Left lung (tissue), 10 donors: ENCODE data around the gene ANO2. TPM values are rescaled to one million over a fixed set of nuclear protein-coding genes. Genes with fewer than 3 reads are reported as not detected.

Source experiments
- ATAC-seq: fragments of 200-7000 bp; cut with Tn5 transposase; one replicate; pipeline ENCODE4 v1.9.1; 2020; ENCODE audit warnings: moderate library complexity
- DNase-seq, 4 donors: peaks; one replicate each; pipeline ENCODE4 v3.0.0-alpha.2; 2013 to 2020
- H3K27ac ChIP-seq, 2 donors: fragments of 200-600 bp; sonication (generic) in 1 of 2; one replicate each; pipeline versions ENCODE4 v1.5.0 to v1.8.0; 2020 to 2021
- H3K27me3 ChIP-seq, 2 donors: fragments of 200-600 bp; sonication (generic) in 1 of 2; one replicate each; pipeline versions ENCODE4 v1.5.0 to v1.8.0; 2020 to 2021
- H3K36me3 ChIP-seq, 2 donors: fragments of 200-600 bp; sonication (generic) in 1 of 2; one replicate each; pipeline versions ENCODE4 v1.5.0 to v1.8.0; 2020 to 2021
- H3K4me1 ChIP-seq, 2 donors: fragments of 200-600 bp; one replicate each; pipeline ENCODE4 v1.8.0; 2021
- H3K4me3 ChIP-seq, 2 donors: fragments of 200-600 bp; sonication (generic) in 1 of 2; one replicate each; pipeline versions ENCODE4 v1.5.0 to v1.8.0; 2020 to 2021; ENCODE audit warnings: mild to moderate bottlenecking in 1 of 2
- H3K9me3 ChIP-seq, 2 donors: fragments of 200-600 bp; sonication (generic) in 1 of 2; one replicate each; pipeline versions ENCODE4 v1.5.0 to v1.8.0; 2020 to 2021
- intact Hi-C, 2 donors: fragments of 100-400 bp; cut with DNase I; formaldehyde crosslinking; loops; one replicate each; pipeline versions ENCODE4 v1.11.2 to v1.14.2; 2022
- polyA plus RNA-seq, 6 donors: library from polyadenylated mRNA; unstranded; fragments of 120-200 nt; gene quantifications; one replicate each; pipeline ENCODE4 v1.2.1, GENCODE V29; 2013; ENCODE audit not compliant: insufficient read length in 6 of 6
- total RNA-seq, 2 donors: library from RNA; stranded (reverse); fragmentation: NEBNext Ultra II Directional; extraction: Animal tissue kit (Norgen Biotek cat#: 25700); gene quantifications; one replicate each; pipeline ENCODE4 v1.2.1, GENCODE V29; 2021
- TF ChIP-seq, protein P1 (sequence below), 2 donors: fragments of 200-600 bp; sonication (generic) in 1 of 2; IDR thresholded peaks; one replicate each; pipeline versions ENCODE4 v1.5.0 to v1.8.0; 2021; ENCODE audit warnings: antibody characterized with exemption in 2 of 2
- donor health status: DM: no; HTN: yes; CAD: no.
- donor health status: DM: no; HTN: no; CAD: no.

The ANO2 gene
- total and polyA plus RNA-seq, 8 donors: 3.4 to 10.5 (median 6.1) TPM

- Histone ChIP-seq H3K4me3 (no peak overlapping the region), H3K27ac (no peak overlapping the region), H3K36me3 (no peaks in the 10 kb centered on the region), H3K4me1 (no peaks in the 10 kb centered on the region), H3K27me3 (no peaks in the 10 kb centered on the region), H3K9me3 (no peaks in the 10 kb centered on the region)
- ATAC-seq (no peak), DNase-seq (no peak)
- intact Hi-C loops: no loop called here
- TF ChIP-seq, protein P1, sequence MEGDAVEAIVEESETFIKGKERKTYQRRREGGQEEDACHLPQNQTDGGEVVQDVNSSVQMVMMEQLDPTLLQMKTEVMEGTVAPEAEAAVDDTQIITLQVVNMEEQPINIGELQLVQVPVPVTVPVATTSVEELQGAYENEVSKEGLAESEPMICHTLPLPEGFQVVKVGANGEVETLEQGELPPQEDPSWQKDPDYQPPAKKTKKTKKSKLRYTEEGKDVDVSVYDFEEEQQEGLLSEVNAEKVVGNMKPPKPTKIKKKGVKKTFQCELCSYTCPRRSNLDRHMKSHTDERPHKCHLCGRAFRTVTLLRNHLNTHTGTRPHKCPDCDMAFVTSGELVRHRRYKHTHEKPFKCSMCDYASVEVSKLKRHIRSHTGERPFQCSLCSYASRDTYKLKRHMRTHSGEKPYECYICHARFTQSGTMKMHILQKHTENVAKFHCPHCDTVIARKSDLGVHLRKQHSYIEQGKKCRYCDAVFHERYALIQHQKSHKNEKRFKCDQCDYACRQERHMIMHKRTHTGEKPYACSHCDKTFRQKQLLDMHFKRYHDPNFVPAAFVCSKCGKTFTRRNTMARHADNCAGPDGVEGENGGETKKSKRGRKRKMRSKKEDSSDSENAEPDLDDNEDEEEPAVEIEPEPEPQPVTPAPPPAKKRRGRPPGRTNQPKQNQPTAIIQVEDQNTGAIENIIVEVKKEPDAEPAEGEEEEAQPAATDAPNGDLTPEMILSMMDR (IDR thresholded peaks at IDR 0.05): no peak
Observed at GRCh38 chr12:5615760-5616159, 329.3 kb downstream of the ANO2 start.

DNA sequence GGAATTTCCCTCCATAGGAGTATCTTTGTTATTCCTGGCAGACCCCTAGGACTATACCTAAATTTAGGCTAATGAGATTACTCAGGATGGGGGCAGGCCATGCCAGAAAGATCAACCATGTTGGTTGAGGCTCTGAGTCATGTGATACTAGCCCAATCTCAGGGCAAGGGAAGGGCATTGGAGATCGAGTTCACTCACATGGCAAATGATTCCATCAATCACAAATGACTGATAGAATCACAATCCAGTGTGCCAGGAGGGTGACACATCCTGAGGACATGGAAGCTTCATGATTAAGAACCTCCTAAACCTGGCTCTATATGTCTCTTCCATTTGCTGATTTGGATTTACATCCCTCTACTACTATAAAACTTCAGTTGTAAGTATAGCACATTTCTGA, 330.8 kb downstream of the ANO2 start:
- intact Hi-C loops: no loop called here
- no peak overlapping the region for H3K4me3 ChIP-seq
- TF ChIP-seq, protein P1 (IDR thresholded peaks at IDR 0.05): no peak
- H3K36me3 ChIP-seq: no peaks in the 10 kb centered on the region
- no peaks in the 10 kb centered on the region for H3K9me3 ChIP-seq
- no peaks in the 10 kb centered on the region for H3K27me3 ChIP-seq
- no peak overlapping the region for H3K27ac ChIP-seq
- DNase-seq (no peak), ATAC-seq (no peak)
- no peaks in the 10 kb centered on the region for H3K4me1 ChIP-seq

- no peak overlapping the region for H3K27ac ChIP-seq
- no peaks in the 10 kb centered on the region for H3K9me3 ChIP-seq
- no peak for DNase-seq
- H3K36me3 ChIP-seq: no peaks in the 10 kb centered on the region
- intact Hi-C loops: no loop called here
- H3K4me3 ChIP-seq: no peak overlapping the region
- no peak for ATAC-seq
- H3K27me3 ChIP-seq: no peaks in the 10 kb centered on the region
- H3K4me1 ChIP-seq: no peaks in the 10 kb centered on the region
- TF ChIP-seq, protein P1 (IDR thresholded peaks at IDR 0.05): no peak
Observed at GRCh38 chr12:5612556-5613410, 332.3 kb downstream of the ANO2 start.

DNA sequence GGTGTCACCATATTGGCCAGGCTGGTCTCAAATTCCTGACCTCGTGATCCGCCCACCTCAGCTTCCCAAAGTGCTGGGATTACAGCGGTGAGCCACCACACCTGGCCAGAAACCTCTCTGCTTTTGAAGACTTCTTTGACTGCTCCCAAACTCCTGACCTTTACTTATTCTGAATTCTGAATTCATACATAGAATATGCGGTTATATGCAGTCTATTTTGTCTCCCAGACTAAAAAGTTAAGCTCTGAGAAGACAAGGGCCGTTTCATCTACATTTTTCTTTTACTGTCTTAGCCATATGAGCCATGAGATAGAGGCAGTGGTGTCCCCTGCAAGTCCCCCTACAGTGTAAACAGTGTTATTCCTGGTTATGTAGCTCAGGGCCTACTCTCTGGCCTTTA, 333.9 kb downstream of the ANO2 start:
- Histone ChIP-seq H3K4me3 (no peak overlapping the region), H3K27ac (no peak overlapping the region), H3K4me1 (no peaks in the 10 kb centered on the region), H3K27me3 (no peaks in the 10 kb centered on the region), H3K36me3 (no peaks in the 10 kb centered on the region), H3K9me3 (no peaks in the 10 kb centered on the region)
- TF ChIP-seq, protein P1 (IDR thresholded peaks at IDR 0.05): no peak
- intact Hi-C loops: no loop called here
- DNase-seq (no peak), ATAC-seq (no peak)

DNA sequence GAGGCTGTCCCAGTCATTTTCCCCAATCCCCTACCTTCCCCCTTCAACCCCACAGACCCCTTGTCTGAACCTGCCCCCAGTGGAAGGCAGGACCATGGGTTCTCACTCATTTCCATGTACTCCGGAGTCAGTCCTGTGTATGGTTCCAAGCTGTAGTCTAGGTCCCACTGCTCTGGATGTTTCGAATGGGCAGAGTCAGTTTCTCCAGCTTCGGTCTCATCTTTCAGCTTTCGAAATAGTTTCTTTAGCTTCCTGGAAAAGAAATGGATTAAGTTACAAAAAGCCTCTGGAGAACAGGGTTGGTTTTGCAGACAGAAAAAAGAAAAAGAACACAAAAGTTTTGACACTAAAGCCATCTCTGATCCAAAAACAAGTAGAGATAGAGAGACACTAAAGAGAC, 345.7 kb downstream of the ANO2 start:
- no peak overlapping the region for H3K4me3 ChIP-seq
- H3K9me3 ChIP-seq: no peaks in the 10 kb centered on the region
- TF ChIP-seq, protein P1 (IDR thresholded peaks at IDR 0.05): no peak
- no peak for DNase-seq
- ATAC-seq: no peak
- intact Hi-C loops: no loop called here
- H3K4me1 ChIP-seq: no peaks in the 10 kb centered on the region
- H3K27me3 ChIP-seq: no peaks in the 10 kb centered on the region
- H3K27ac ChIP-seq: no peak overlapping the region
- no peaks in the 10 kb centered on the region for H3K36me3 ChIP-seq
